Stomach (tissue), 9 donors: Measurements from ENCODE around the gene SMCHD1. TPM values are rescaled to one million over a fixed set of nuclear protein-coding genes. Genes with fewer than 3 reads are reported as not detected.
A peak's percentile ranks its signal among the peaks of the same experiment; 100 is the strongest.

Experiments
- DNase-seq, 2 donors: peaks; one replicate each; pipeline versions ENCODE4 v3.0.0 to v3.0.0-alpha.2; 2013 to 2019
- H3K27ac ChIP-seq, 5 donors: fragments of 200-600 bp in 4 of 5; sonication (generic) in 4 of 5; one replicate each; pipeline ENCODE4 v1.5.1; 2013 to 2019; ENCODE audit warnings: mild to moderate bottlenecking in 1 of 5, moderate library complexity in 1 of 5
- H3K27me3 ChIP-seq, 3 donors: fragments of 200-600 bp; sonication (generic); one replicate each; pipeline ENCODE4 v1.5.1; 2017 to 2019; ENCODE audit warnings: mixed run types in 1 of 3
- H3K36me3 ChIP-seq, 4 donors: fragments of 200-600 bp; sonication (generic); 1 replicate in 3 of 4; 2 replicates in 1 of 4; pipeline ENCODE4 v1.5.1; 2016 to 2019
- H3K4me1 ChIP-seq, 4 donors: fragments of 200-600 bp; sonication (generic); one replicate each; pipeline ENCODE4 v1.5.1; 2016 to 2019
- H3K4me3 ChIP-seq, 4 donors: fragments of 200-600 bp; sonication (generic) in 3 of 4; one replicate each; pipeline ENCODE4 v1.5.1; 2016 to 2019; ENCODE audit warnings: mild to moderate bottlenecking in 1 of 4
- H3K9me3 ChIP-seq, 4 donors: fragments of 200-600 bp; sonication (generic); one replicate each; pipeline ENCODE4 v1.5.1; 2016 to 2019
- CTCF ChIP-seq, 7 experiments: fragments of 450-650 bp in 4 of 7; fragments of 200-600 bp in 3 of 7; sonication (generic) in 3 of 7; IDR thresholded peaks; one replicate each; pipeline ENCODE4 v1.5.1; 2016 to 2019; ENCODE audit warnings: antibody characterized with exemption in 7 of 7, control low read depth in 2 of 7, mild to moderate bottlenecking in 1 of 7
- EP300 ChIP-seq: sonication (generic); formaldehyde crosslinking; IDR thresholded peaks from one replicate; pipeline ENCODE4 v1.6.1; 2017; ENCODE audit warnings: antibody characterized with exemption
- POLR2A ChIP-seq, 4 donors: fragments of 450-650 bp; IDR thresholded peaks; one replicate each; pipeline ENCODE4 v1.6.1; 2016; ENCODE audit warnings: antibody characterized with exemption in 4 of 4, control low read depth in 2 of 4, mild to moderate bottlenecking in 1 of 4, moderate library complexity in 1 of 4
- POLR2AphosphoS5 ChIP-seq, 3 donors: sonication (generic); formaldehyde crosslinking; IDR thresholded peaks; one replicate each; pipeline ENCODE4 v1.6.1; 2016; ENCODE audit warnings: antibody characterized with exemption in 3 of 3
- WGBS, 5 donors: extraction: QIAGEN DNeasy Blood & Tissue Kit in 3 of 5; methylation state at CpG; one replicate each; pipeline versions ENCODE4 v1.1.5 to v1.1.7; 2013 to 2018; 5-methylcytosine and 5-hydroxymethylcytosine counted together
- intact Hi-C: fragments of 100-400 bp; cut with DNase I; formaldehyde crosslinking; loops from one replicate; pipeline ENCODE4 v1.15.1; 2023; ENCODE audit warnings: low total_unique reads
- polyA plus RNA-seq, 3 donors: library from polyadenylated mRNA; stranded (reverse); fragments of 200-250 nt; gene quantifications; one replicate each; pipeline ENCODE4 v1.2.3, GENCODE V29; 2013
- total RNA-seq, 5 donors: library from RNA; depleted of rRNA; stranded (reverse); fragments of >200 nt; gene quantifications; one replicate each; pipeline versions ENCODE4 v1.1.0 to v1.2.3, GENCODE V29; 2014 to 2016
- donor health status: healthy with polysubstance abuse.
- donor health status: Bipolar disorder and iron deficiency.
- donor health status: healthy.

SMCHD1 gene
- total and polyA plus RNA-seq, 8 donors = 5.0 to 377 (median 61.2) TPM

DNA sequence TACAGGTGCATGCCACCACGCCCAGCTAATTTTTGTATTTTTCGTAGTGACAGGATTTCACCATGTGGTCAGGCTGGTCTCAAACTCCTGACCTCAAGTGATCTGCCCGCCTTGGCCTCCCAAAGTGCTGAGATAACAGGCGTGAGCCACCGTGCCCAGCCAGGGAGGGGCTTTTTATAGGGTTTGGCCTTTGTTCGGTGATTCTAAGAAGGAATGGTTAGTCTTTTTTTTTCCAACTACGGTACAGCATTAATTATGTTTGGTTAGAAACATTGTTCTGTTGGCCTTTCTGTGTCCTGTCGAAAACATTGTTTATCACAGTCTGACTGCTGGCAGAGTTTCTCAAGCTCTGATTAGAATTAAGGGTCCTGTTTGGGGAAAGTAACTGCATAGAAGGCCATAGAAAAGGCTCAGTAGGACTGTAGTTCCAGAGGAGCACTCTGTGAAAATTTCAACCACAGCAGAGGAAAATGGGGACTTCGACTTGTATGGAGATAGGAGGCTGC is 19.3 kb upstream of the SMCHD1 start:
- Histone ChIP-seq H3K4me1 (peaks cover 0 to 25% (median 11%) of the 10 kb centered on the region in 4 donors), H3K9me3 (no peaks in the 10 kb centered on the region), H3K4me3 (no peak overlapping the region), H3K27me3 (no peaks in the 10 kb centered on the region), H3K36me3 (no peaks in the 10 kb centered on the region), H3K27ac (peak overlapping the region; percentile 75 to 90 (median 79))
- peak in 1 of 2 donors; percentile 37 for DNase-seq
- TF ChIP-seq POLR2AphosphoS5 (IDR thresholded peaks at IDR 0.05) = no peak
- no peak for TF ChIP-seq CTCF (IDR thresholded peaks at IDR 0.05)
- no peak for TF ChIP-seq POLR2A (IDR thresholded peaks at IDR 0.05)
- no peak for TF ChIP-seq EP300
- WGBS, 5 donors = 19 to 34% (median 33%) methylated on average over 9 of the region's 9 CpGs
- intact Hi-C loops = no loop called here

- H3K9me3 ChIP-seq = no peaks in the 10 kb centered on the region
- DNase-seq = peak in 1 of 2 donors; percentile 66
- H3K36me3 ChIP-seq = no peaks in the 10 kb centered on the region
- TF ChIP-seq POLR2AphosphoS5 (IDR thresholded peaks at IDR 0.05) = no peak
- no peak for TF ChIP-seq POLR2A (IDR thresholded peaks at IDR 0.05)
- no peak for TF ChIP-seq CTCF (IDR thresholded peaks at IDR 0.05)
- TF ChIP-seq EP300 = no peak
- intact Hi-C loops = no loop called here
- peak overlapping the region in 3 of 5 donors; percentile 37 to 67 (median 54) for H3K27ac ChIP-seq
- WGBS, 5 donors = 1 to 13% (median 8%) methylated on average over 2 of the region's 2 CpGs
- H3K27me3 ChIP-seq = no peaks in the 10 kb centered on the region
- H3K4me3 ChIP-seq = no peak overlapping the region
- H3K4me1 ChIP-seq = peaks cover 0 to 21% (median 9%) of the 10 kb centered on the region in 4 donors
Observed at GRCh38 chr18:2641638-2642037, 13.9 kb upstream of the SMCHD1 start.

DNA sequence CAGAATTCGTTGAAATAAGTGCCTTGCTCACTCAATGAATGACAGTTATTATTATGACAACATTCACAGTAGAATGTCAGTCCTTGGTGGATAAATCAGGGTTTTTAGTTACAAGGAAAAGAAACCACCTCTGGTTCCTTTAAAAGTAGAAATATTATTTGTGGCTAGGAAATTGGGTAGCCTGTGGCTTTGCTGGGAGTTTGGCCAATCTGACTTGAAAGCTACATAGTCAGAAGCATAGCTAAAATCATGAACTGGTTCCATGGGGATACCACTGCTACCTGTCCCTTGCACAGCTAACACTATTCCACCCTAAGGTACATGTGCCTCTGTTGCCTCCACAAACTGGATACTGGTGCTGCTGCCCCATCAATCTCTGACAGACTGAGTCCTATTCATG is 12.8 kb upstream of the SMCHD1 start:
- WGBS, 5 donors = 74 to 90% (median 76%) methylated on average over 1 of the region's 1 CpG
- intact Hi-C loops = no loop called here

DNA sequence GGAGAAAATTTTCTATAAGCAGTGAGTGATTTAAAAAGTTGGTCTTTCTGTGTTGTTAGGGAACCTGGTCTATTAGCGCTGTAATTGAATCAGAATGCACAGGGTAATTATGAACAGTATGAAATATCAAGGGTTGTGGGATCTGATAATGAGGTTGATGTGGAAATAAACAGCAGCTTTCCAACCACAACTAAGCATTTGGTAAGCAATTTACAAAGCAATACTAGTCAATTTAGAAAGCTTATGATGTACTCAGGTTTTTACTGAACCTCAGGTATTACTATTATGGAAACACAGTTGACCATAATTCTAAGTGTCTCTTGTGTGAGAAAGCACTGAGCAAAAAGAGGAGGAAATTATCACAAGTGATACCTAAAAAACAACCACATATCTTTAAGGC is 11.0 kb upstream of the SMCHD1 start:
- TF ChIP-seq CTCF (IDR thresholded peaks at IDR 0.05) (no peak), POLR2AphosphoS5 (IDR thresholded peaks at IDR 0.05) (no peak), EP300 (no peak), POLR2A (IDR thresholded peaks at IDR 0.05) (no peak)
- Histone ChIP-seq H3K27me3 (no peaks in the 10 kb centered on the region), H3K4me1 (peaks cover 0 to 16% (median 6%) of the 10 kb centered on the region in 4 donors), H3K4me3 (no peak overlapping the region), H3K27ac (no peak overlapping the region), H3K36me3 (no peaks in the 10 kb centered on the region), H3K9me3 (no peaks in the 10 kb centered on the region)
- intact Hi-C loops = no loop called here
- WGBS, 5 donors = 74 to 89% (median 85%) methylated on average over 1 of the region's 1 CpG
- no peak for DNase-seq

More for the DNA sequence above, 12.8 kb upstream of the SMCHD1 start:
- Histone ChIP-seq H3K36me3 (no peaks in the 10 kb centered on the region), H3K27me3 (no peaks in the 10 kb centered on the region), H3K27ac (no peak overlapping the region), H3K4me3 (no peak overlapping the region), H3K4me1 (peaks cover 0 to 20% (median 6%) of the 10 kb centered on the region in 4 donors), H3K9me3 (no peaks in the 10 kb centered on the region)
- no peak for DNase-seq
- TF ChIP-seq POLR2AphosphoS5 (IDR thresholded peaks at IDR 0.05) = no peak
- TF ChIP-seq CTCF (IDR thresholded peaks at IDR 0.05) = no peak
- no peak for TF ChIP-seq POLR2A (IDR thresholded peaks at IDR 0.05)
- TF ChIP-seq EP300 = no peak
